HL-60/S4 (cell line): ENCODE results near the gene SLC38A2.

Experiments
- in situ Hi-C: fragments of 300-500 bp; cut with MboI; formaldehyde crosslinking; loops from 2 replicates; pipeline ENCODE4 v1.14.3; 2022; ENCODE audit warnings: low sequenced_read_pairs

The SLC38A2 gene

DNA sequence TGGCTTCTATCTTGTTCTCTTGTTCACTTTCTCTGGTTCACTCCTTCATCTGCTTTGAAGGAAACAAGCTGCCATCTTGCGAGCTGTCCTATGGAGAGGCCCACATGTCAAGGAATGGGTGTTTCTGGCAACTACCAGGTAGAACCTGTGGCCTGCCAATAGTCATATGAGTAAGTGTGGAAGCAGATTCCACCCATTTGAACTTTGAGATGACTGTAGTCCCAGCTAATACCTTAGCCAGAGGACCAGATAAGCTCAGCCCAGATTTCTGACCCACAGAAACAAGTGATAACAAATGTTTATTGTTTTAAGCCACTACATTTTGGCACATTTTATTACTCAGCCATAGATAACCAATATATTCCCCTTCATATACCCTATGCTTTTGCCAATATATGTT lies 4.0 kb upstream of the SLC38A2 start:
- in situ Hi-C loops: loop anchor here (10.0 kb wide), 1 partner anchor 288 kb away; no protein-coding TSS in a partner anchor

DNA sequence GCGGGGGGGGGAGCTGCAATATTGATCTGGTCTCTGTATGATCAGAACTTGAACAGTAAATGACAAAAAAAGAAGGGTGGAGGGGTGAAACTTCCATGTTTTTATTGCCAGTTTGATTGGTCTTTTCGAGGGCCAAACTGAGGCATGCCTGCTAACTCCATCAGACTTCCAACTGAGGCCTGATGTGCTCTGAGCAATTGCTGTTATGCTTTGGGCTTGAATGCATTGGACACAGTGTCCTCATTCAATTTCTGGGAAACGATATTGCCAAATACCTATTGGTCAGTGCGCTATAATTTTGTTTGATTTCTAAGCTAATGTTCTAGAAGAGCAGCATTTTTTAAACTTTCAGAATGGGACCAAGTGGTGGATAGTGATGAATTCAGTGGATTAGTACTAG lies 2.1 kb upstream of the SLC38A2 start:
- in situ Hi-C loops: loop anchor here (10.0 kb wide), 1 partner anchor 290 kb away; no protein-coding TSS in a partner anchor

DNA sequence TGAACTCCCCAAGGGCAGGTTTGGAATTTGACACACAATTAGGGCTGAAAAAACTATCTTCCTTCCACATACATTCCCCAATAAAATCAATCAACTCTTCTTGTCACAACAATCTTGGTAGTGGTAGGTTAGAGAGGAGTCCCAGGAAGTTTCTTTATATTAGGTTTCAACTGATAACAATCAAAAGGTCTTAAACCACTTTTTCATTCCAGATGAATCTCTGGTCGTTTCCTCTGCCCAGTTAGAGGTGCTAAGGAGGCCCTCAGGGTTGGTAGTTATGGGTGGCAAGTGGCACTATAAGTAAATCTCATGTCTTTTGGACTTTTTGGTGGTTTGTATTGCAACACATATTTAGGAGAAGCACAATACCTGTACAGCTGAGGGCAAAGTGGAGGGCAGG lies 1.7 kb upstream of the SLC38A2 start:
- in situ Hi-C loops: loop anchor here (10.0 kb wide), 1 partner anchor 290 kb away; no protein-coding TSS in a partner anchor

DNA sequence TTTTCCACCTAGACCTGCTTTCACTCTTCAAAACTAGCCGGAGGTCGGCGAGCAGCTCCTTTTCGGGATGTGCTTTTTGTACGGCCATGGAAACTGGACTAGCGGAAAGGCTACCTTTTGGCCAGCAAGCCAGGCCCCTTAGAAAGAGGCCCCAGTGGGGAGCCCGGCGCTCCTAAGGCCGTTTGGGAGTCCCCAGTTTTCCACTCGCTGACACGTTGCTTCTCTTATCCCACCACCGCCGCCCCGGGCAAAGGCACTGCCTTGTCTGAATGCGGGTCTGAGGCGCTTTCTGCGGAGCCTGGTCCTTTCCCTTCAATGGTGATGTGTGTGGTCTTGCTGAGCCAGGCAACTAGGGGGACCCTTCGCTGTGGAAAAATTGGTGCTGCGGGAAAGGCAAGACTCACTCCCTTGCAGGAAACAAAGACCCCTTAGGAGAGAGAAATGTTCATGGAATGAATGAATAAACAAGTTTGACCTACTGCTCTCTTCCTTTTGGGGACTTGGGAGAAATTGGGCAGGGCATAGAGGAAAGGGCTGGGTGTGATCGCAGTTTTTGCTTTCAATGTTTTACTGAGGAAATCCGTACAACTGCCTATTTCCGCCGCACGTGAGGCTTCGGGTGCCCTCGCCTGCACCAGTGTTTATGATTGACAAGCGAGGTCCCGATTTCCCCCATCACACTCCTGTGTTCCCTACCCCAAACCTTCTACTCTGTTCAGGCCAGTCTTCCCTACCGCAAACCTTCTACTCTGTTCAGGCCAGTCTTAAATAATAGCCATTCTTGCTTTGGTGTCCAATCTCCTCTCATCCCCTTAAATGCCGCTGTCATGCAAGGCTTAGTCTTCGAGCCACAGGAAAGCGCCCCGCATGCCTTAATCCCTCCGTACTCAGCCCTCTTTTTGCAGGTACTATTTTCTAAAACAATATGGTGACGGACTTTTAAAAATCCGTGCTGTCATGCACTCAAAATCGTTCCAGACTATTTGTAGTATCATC lies 1.0 kb upstream of the SLC38A2 start:
- in situ Hi-C loops: loop anchor here (10.0 kb wide), 1 partner anchor 291 kb away; no protein-coding TSS in a partner anchor

DNA sequence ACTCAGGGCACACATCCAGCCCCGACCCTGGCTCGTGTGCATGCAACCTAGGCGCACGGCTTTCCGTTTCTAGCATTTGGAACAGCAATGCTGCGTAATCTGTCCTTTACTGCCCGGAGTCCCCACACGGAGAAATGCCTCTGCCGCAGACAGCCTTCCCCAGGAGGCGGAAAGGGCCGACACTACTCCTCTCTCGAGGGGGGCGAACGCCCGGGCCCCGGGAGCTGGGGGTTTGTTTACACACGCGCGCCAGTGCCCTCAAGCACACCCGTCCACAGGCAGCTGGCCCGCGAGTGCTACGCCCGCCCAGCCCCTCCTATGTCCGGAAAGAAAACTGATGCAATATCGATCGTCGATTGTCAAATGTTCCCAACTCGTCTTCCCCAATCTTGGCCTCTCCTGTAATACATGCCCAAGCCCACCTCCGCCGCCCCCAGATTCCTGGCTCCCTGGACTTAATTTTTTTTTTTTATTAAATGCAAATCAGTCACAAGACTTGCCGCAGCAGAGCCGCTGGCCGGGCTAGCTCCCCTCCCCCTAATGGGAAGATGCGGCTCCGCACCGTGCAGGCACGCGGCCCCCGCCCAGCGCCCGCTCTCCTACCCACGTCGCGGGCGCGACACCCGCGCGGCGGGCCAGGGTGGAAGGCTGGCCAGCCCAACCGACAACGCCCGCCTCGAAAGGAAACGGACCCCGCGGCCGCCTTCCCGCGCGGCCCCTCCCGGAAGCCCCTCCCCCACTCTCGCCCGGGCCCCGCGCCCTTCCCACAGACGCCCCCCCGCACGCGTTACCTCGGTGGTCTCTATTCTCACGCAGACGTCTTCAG lies 642 bp downstream of the SLC38A2 start:
- in situ Hi-C loops: loop anchor here (10.0 kb wide), 1 partner anchor 293 kb away; no protein-coding TSS in a partner anchor

DNA sequence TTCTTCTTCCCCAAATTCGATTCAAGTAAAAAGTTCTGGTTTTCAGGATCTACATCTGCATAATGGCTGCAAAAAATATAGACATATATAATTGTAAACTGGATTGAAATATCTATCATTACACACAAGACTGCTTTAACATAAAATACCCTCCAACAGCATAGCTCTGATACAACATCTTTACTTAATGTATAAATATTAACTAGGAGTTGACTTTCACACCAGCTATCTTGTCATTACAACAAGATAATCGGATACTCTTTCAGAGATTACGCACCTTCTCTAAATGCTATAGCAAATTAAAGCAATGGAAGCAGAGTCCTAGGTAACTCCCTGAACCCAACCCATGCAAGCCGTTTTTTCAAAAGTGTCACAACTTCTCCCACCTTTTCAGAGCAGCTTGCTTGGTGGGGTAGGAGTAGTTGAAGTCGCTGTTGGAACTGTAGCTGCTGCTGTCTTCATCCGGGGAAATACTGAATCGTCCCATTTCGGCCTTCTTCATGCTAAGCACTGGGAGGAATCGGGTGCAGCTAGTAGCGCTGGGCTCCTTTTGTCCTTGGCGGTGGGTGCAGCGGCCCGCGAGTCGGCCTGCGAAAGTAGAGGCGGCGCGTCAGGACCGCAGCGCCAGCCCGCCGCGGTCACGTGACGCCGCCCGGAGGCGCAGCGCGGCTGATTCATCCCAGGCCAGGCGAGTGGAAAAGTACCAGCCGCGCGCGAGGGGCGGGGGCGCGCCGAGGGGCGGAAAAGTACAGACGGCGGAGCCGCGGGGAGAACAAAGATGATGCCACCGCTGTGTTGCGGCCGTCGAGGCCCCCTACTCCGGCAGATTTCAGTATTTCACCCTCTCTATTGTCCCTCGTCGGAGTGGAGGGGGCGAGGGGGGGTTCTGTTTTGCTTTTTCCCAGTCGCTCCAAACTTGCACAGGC lies 1.5 kb downstream of the SLC38A2 start:
- in situ Hi-C loops: loop anchor here (10.0 kb wide), 1 partner anchor 294 kb away; no protein-coding TSS in a partner anchor

DNA sequence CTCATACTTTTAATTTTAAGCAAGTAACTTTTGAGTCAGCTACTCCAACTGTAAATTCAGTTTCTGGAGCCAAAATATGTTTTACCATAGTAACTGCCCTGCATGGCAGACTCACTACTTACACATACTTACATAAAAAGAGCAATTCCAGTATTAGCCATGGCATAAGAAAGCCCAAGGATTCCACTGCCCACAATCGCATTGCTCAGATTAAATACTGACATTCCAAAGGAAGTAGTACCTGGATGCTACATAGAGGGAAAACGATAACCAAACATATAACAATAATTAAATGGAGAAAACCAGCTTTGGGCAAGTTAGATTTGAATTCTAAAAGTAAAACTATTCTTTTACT lies 2.2 kb downstream of the SLC38A2 start:
- in situ Hi-C loops: loop anchor here (10.0 kb wide), 1 partner anchor 294 kb away; no protein-coding TSS in a partner anchor

DNA sequence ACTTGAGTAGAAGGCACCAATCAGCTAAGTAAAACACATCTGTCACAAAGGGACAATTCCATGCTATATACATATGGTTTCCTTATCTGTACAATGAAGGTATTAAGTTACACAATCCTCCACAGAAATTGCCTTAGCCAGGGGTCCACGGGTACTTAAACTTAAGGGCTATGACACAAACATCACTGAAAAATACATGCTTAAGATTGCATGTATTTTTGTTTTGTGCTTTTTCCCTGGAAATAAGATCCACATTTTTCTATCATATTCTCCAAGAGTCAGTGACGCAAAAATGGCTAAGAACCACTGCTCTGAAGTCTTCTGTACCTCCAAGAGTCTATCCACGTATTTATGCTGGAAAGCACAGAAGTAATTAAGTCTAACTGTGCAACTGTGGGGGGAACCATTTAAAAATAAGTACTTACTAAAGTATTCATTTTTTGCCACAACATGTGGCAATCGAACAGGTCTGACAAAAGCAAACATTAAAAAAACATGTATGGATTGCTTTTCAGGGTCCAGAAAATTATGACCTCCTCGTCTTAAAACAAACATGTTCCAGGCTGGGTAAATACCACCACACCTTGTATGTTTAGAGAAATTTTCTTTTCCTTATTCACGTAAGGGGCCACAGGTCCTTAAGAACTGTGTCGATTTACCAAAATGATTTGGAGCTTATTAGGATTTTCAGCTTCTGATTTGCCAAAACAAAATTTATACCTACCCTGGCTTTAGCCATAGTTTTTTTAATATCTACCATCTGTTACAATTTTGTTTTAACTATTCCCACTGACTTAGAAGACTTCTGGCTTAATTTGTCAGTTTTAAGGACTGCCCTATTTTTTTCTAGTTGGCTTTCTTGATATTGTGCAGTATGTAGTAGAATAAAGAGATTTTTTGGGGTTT lies 2.8 kb downstream of the SLC38A2 start:
- in situ Hi-C loops: loop anchor here (10.0 kb wide), 1 partner anchor 295 kb away; no protein-coding TSS in a partner anchor

DNA sequence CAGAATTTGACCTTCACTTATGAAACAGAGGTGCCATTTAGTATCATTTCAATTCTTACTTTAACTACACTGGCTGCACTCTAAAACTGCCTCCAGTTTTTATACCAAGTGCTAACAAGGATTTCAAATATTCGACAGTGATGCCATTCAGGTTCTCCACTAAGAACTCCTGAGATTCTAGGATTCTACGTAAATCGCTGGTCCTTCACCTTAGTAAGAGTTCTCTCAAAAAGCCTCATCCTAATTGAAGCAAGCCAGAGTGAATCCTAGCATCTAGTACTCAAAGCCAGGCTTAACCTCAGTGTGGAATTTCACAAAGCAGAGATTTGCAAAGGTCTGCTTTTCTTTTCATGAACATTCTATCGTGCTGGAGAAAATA lies 3.5 kb downstream of the SLC38A2 start:
- in situ Hi-C loops: no loop called here

DNA sequence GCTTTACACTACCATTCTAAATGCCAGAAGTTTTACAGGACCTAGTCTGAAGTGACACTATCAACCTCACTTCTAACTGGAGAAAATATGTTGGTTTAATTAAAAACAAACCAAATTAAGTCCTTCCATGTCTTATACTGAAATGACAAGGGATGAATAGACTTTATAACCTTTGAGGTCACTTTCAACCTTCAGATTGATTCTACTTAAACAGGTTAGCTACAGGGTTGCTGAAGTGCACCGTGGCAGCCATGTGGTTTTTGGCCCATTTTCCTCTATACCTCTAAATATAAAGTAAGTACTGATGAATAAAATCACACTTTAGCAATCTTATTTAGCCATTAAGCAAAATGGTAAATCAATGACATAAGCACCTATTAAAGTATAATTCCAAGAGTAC lies 3.9 kb downstream of the SLC38A2 start:
- in situ Hi-C loops: no loop called here

DNA sequence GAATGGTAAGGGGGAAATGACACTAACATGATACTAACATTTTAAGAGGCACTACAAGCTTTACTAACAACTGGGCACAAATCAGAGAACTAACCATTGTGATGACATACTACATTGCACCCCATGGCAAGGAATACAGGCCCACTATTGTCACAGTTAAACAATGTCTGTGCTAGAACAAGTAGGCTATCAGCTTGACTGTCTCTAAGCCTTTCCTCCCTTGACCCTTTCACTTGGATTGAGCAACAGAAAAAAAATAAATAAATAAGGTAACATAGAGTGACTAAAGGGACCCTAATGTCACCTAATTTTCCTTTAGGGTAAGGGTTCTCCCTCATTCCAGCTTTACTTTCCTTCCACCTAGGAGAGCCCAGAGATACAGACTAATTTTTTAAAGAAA lies 4.4 kb downstream of the SLC38A2 start:
- in situ Hi-C loops: no loop called here

DNA sequence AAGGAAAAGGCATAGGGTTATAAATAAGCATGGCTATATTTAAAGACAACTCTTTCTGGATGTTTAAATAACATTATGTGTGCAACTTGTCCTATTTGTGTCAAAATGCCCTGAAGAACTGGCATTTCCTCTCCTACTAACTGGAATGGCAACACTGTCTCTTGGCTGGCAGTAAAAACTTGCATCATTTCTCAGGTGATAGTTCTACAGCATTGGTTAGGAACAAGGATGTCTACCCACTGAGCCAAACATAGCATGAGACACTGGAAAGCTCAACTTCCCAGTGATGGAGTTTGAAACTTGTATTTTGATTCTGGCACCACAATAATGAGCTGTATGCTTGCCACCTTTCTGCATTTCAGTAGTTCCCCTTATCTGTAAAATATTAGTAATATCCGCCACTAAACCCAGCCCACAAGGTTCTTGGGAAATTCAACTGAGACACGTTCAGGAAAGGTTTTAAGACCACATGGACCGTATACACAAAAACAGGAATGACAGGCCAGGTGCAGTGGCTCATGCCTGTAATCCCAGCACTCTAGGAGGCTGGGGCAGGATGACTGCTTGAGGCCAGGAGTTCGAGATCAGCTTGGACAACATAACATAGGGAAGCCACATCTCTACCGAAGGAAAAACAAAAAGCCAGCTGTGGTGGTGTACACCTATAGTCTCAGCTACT lies 5.1 kb downstream of the SLC38A2 start:
- in situ Hi-C loops: no loop called here

DNA sequence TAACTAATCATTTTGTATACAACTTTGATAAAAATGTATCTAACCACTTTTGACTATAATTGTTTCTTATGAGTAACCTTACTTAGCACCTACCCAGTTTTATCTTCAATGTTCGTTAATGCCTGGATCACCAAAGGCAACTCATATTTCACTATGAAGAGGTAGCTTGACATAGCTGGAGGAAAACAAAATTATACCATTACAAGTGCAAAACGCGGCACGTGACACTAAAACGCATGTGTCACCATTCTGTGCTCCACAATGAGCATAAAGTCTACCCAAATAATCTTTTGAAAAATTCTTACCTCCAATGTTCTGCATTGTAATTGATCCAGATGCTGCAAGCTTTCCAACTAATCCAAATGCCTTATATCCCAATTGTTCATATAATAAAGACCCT lies 5.8 kb downstream of the SLC38A2 start:
- in situ Hi-C loops: no loop called here

DNA sequence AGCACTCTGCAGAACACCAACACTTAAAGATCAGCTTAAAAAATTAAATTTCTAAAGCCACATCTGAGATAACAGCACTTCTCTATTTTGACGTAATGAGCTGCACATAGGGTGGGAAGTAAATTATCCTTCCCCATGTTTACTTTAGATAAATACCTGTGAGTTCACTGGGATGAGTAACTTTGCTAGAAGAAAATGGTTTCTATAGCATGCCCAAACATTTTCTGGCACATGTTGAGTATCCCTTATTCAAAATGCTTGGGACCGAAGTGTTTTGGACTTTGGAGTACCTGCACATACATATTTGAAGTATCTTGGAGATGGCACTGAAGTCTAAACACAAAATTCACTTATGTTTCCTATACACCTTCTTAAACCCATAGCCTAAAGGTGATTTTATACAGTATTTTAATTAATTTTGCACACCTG lies 6.6 kb downstream of the SLC38A2 start:
- in situ Hi-C loops: no loop called here

DNA sequence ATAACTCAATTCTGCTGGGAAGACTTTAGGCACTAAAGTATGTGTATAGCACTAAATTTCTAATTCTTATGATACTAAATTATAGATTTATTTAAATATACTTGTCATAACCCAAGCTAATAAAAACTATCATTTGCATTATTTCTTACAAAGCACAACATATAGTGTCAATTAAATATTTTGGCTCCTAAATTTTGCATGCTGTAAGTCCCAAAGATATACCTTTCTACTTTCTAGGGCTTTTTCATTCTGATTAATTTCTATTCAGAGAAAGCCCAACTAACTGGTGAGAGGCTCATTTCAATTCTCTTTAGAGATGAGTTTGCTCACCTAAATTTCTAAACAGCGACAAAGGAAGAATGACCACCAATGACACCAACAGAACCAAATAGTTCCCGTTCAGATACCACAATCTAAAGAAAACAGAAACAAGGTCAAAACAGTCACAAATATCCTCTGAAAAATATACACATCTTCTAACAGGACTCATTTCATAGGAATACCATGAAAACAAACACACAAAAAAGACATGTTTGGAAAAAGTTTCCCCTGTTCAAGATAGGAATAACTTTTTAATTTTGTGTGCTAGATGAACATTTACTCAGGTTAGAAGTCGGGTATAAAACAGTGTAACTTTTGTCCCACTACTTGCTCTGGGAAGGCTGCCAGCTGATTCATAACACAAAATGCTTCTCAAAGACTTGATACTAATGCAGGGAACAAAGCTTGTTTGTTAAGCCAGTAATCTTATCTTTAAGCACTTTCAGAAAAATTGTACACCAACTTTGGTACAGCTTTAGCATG lies 7.6 kb downstream of the SLC38A2 start:
- in situ Hi-C loops: no loop called here

DNA sequence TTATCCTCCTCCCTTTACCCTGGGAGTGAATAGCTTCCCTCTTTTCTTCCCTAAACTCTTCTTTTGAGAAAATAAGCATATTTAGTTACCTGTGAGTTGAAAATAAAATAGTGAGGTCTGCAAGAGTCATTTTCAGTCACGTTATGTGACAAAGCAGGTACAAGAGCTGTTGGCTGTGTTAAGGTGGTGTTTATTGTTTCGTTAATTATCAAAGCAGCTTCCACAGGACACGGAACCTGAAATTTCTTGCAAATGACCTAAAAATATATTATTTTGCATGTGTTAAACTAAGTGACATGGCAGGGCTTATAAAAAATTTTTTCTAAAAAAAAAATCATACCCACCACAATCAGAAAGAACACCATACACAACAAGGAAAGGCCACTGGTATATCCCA lies 8.3 kb downstream of the SLC38A2 start:
- in situ Hi-C loops: no loop called here

DNA sequence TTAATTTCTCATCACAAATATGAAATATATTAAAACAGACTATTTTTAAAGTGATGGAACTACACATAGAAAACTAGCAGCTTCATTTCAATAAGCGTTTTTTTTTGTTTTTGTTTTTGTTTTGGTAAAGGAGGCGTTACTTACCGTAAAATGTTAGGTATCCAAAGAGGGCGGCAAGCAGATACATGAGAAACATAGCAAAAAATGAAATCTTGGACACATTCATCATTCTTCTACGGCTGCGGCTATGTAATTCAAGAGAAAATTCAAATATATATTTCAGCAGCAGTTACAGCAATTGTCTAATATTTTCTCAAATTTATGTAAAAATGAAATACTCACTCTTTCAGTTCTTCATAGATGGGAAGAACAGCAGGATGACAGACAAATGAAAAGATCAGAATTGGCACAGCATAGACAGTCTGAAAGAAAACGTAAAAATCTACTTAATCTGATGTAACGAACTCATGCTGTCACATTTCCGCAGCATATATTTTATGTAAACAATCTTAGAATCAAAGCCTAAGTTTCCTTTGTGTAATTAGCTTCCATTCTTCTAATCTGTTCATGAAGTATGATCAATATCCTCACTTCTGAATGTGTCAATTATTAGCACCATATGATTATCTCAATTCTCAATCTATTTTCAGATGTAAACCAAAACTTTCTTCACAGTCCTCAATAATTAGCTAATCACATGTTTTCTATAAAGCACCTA lies 8.8 kb downstream of the SLC38A2 start:
- in situ Hi-C loops: no loop called here
